Fibroblast of lung (primary cell): ENCODE data around the gene CALR3. TPM values are rescaled to one million over a fixed set of nuclear protein-coding genes. Genes with fewer than 3 reads are reported as not detected.
"Not testable (repeated sequence)": the region's sequence is repeated elsewhere in the genome, so short reads cannot be mapped to it uniquely, and the experiment has no call there.

Experiments
- DNase-seq, 2 donors: peaks; one replicate each; pipeline versions ENCODE4 v3.0.0 to v3.0.0-alpha.2; 2010; ENCODE audit warnings: low read depth in 2 of 2
- H2AFZ ChIP-seq: 2 replicates; pipeline ENCODE4 v1.5.1; 2012; ENCODE audit warnings: low read length, control low read depth, inconsistent platforms
- H3K27ac ChIP-seq: 2 replicates; pipeline ENCODE4 v1.5.1; 2011; ENCODE audit warnings: low read length, control low read depth; ENCODE audit not compliant: insufficient read depth
- H3K27me3 ChIP-seq: 2 replicates; pipeline ENCODE4 v1.5.1; 2011; ENCODE audit warnings: mild to moderate bottlenecking, low read length; ENCODE audit not compliant: control insufficient read depth, insufficient read depth
- H3K36me3 ChIP-seq: 2 replicates; pipeline ENCODE4 v1.5.1; 2011; ENCODE audit warnings: low read length; ENCODE audit not compliant: control insufficient read depth, insufficient read depth
- H3K4me1 ChIP-seq: 2 replicates; pipeline ENCODE4 v1.5.1; 2011; ENCODE audit warnings: low read length; ENCODE audit not compliant: control insufficient read depth, insufficient read depth; ENCODE audit errors: extremely low read depth
- H3K4me2 ChIP-seq: 2 replicates; pipeline ENCODE4 v1.5.1; 2011; ENCODE audit warnings: low read length, control low read depth; ENCODE audit not compliant: insufficient read depth; ENCODE audit errors: extremely low read depth
- H3K4me3 ChIP-seq, 4 experiments: fragments of 200-600 bp in 1 of 4; sonication (generic) in 1 of 4; replicated peaks in 1 of 4; 2 replicates each; pipeline ENCODE4 v1.5.1; 2011 to 2016; ENCODE audit warnings: low read length in 4 of 4, low read depth in 3 of 4, mild to moderate bottlenecking in 3 of 4, control low read depth in 2 of 4, inconsistent platforms in 1 of 4, mixed read lengths in 1 of 4; ENCODE audit not compliant: insufficient read depth in 1 of 4; ENCODE audit errors: control extremely low read depth in 1 of 4
- H3K79me2 ChIP-seq: 2 replicates; pipeline ENCODE4 v1.5.1; 2012; ENCODE audit warnings: mild to moderate bottlenecking, low read length, inconsistent platforms; ENCODE audit not compliant: control insufficient read depth, insufficient read depth
- H3K9ac ChIP-seq: 2 replicates; pipeline ENCODE4 v1.5.1; 2011; ENCODE audit warnings: mild to moderate bottlenecking, low read length, control low read depth; ENCODE audit not compliant: insufficient read depth
- H3K9me3 ChIP-seq: 2 replicates; pipeline ENCODE4 v1.5.1; 2012; ENCODE audit warnings: low read depth, low read length; ENCODE audit not compliant: control insufficient read depth, insufficient read depth
- H4K20me1 ChIP-seq: 2 replicates; pipeline ENCODE4 v1.5.1; 2011; ENCODE audit warnings: low read length; ENCODE audit not compliant: control insufficient read depth, insufficient read depth; ENCODE audit errors: extremely low read depth
- EZH2 ChIP-seq: IDR thresholded peaks from 2 replicates; pipeline ENCODE4 v1.5.1; 2012; ENCODE audit warnings: low read length, control low read depth, mild to moderate bottlenecking; ENCODE audit errors: missing control alignments
- polyA plus RNA-seq, 2 donors: library from polyadenylated mRNA; depleted of rRNA in 1 of 2; stranded (reverse) in 1 of 2; unstranded in 1 of 2; fragments of >200 nt; gene quantifications; 2 replicates each; pipeline ENCODE4 v1.2.1, GENCODE V29; 2011 to 2012; ENCODE audit warnings: missing spikeins in 1 of 2
- total RNA-seq: library from RNA; depleted of rRNA; stranded (reverse); fragments of >200 nt; gene quantifications from 2 replicates; pipeline ENCODE4 v1.2.1, GENCODE V29; 2014
- TF ChIP-seq, protein P1 (sequence below), 2 donors: IDR thresholded peaks in 1 of 2; conservative IDR thresholded peaks in 1 of 2; 1 replicate in 1 of 2; 2 replicates in 1 of 2; pipeline ENCODE4 v1.5.1; 2011 to 2012; ENCODE audit warnings: low read length in 2 of 2, control low read depth in 1 of 2, inconsistent platforms in 1 of 2, low read depth in 1 of 2, mild to moderate bottlenecking in 1 of 2

The CALR3 gene
- total and polyA plus RNA-seq, 2 donors (not counting 1 experiment from before 2014, with no cell fraction given): not detected

- Histone ChIP-seq H3K9me3 (no peaks in the 10 kb centered on the region), H2AFZ (no peak overlapping the region), H3K36me3 (no peaks in the 10 kb centered on the region), H3K4me3 (no peak overlapping the region), H3K4me1 (peaks cover 11% of the 10 kb centered on the region), H3K4me2 (no peak overlapping the region), H4K20me1 (no peaks in the 10 kb centered on the region), H3K9ac (no peak overlapping the region), H3K79me2 (peaks cover 23% of the 10 kb centered on the region), H3K27me3 (no peaks in the 10 kb centered on the region), H3K27ac (no peak overlapping the region)
- TF ChIP-seq, protein P1, sequence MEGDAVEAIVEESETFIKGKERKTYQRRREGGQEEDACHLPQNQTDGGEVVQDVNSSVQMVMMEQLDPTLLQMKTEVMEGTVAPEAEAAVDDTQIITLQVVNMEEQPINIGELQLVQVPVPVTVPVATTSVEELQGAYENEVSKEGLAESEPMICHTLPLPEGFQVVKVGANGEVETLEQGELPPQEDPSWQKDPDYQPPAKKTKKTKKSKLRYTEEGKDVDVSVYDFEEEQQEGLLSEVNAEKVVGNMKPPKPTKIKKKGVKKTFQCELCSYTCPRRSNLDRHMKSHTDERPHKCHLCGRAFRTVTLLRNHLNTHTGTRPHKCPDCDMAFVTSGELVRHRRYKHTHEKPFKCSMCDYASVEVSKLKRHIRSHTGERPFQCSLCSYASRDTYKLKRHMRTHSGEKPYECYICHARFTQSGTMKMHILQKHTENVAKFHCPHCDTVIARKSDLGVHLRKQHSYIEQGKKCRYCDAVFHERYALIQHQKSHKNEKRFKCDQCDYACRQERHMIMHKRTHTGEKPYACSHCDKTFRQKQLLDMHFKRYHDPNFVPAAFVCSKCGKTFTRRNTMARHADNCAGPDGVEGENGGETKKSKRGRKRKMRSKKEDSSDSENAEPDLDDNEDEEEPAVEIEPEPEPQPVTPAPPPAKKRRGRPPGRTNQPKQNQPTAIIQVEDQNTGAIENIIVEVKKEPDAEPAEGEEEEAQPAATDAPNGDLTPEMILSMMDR (conservative IDR thresholded peaks at IDR 0.05 in 1 of 2, IDR thresholded peaks at IDR 0.05 in 1 of 2; ENCODE audit: low read depth in 1 of 2, low read length in 2 of 2): no peak
- no peak for TF ChIP-seq EZH2
- no peak for DNase-seq
These were observed 22.0 kb downstream of the CALR3 start for GRCh38 chr19:16473875-16474392.

DNA sequence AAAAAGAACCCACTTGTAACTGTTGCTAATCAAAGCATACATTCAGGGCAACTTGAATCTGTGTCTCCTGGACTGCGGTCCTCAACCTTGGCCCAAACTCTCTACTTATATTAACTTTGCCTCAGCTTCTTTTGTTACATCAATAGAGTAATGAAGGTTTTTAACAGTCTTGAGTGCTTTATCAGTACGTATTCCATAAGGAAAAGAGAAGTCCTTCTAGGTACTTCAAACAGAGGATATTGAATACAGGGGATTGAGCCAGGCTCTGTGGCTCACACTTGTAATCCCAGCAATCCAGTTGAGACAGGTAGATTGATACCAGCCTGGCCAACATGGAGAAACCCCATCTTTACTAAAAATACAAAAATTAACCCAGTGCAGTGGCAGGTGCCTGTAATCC is 23.0 kb downstream of the CALR3 start:
- Histone ChIP-seq H3K9ac (no peak overlapping the region), H4K20me1 (no peaks in the 10 kb centered on the region), H3K27me3 (no peaks in the 10 kb centered on the region), H3K36me3 (no peaks in the 10 kb centered on the region), H3K27ac (no peak overlapping the region), H3K4me3 (no peak overlapping the region), H3K4me2 (no peak overlapping the region), H3K4me1 (peaks cover 11% of the 10 kb centered on the region), H2AFZ (no peak overlapping the region), H3K9me3 (no peaks in the 10 kb centered on the region), H3K79me2 (peaks cover 32% of the 10 kb centered on the region)
- no peak for DNase-seq
- TF ChIP-seq, protein P1 (conservative IDR thresholded peaks at IDR 0.05 in 1 of 2, IDR thresholded peaks at IDR 0.05 in 1 of 2; ENCODE audit: low read depth in 1 of 2, low read length in 2 of 2): no peak
- TF ChIP-seq EZH2: no peak

DNA sequence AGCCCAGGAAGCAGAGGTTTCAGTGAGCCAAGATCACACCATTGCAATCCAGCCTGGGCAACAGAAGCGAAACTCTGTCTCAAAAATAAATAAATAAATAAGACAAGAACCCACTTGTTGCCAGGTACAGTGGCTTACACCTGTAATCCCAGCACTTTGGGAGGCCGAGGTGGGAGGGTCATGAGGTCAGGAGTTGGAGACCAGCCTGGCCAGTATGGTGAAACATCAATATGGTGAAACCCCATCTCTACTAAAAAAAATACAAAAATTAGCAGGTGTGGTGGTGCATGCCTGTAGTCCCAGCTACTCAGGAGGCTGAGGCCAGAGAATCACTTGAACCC is 23.4 kb downstream of the CALR3 start:
- H3K27me3 ChIP-seq, H3K9me3 ChIP-seq, DNase-seq, H3K36me3 ChIP-seq, H4K20me1 ChIP-seq: not testable (repeated sequence)
- Histone ChIP-seq H3K27ac (peak overlapping the region; percentile 93), H3K4me3 (peak overlapping the region; percentile 52 to 60 (median 55)), H3K4me1 (peaks cover 11% of the 10 kb centered on the region), H2AFZ (peak overlapping the region; percentile 91), H3K4me2 (peak overlapping the region; percentile 97), H3K79me2 (peaks cover 37% of the 10 kb centered on the region), H3K9ac (peak overlapping the region; percentile 83)
